ENCODE measurements around the gene PARP16. TPM values are rescaled to one million over a fixed set of nuclear protein-coding genes. Genes with fewer than 3 reads are reported as not detected.
A peak's percentile ranks its signal among the peaks of the same experiment; 100 is the strongest.

The PARP16 gene
- polyA plus RNA-seq, 2 of the 4 experiments (the other 2 are of a cell fraction): 7.5 to 9.8 TPM

GRCh38 chr15:65335278-65336055 lies 48.8 kb upstream of the PARP16 start:
- WGBS (ENCODE audit: missing lambda C conversion rate): 73% methylated on average over 19 of the region's 19 CpGs
- TF ChIP-seq BHLHE40 (IDR thresholded peaks at IDR 0.05; ENCODE audit: low read depth, low read length) (no peak), EHMT2 (IDR thresholded peaks at IDR 0.05; ENCODE audit: low read depth) (no peak), USF2 (IDR thresholded peaks at IDR 0.05) (no peak)
- POLR2A ChIA-PET: no interaction called here
- CTCF ChIA-PET: interaction anchor here (0.8 to 9.2 kb wide), 7 partner anchors 11 to 65 kb away, joined by 3 to 118 read pairs (median 6); no protein-coding TSS in a partner anchor
- H3K4me1 ChIP-seq: no peaks in the 10 kb centered on the region
- ATAC-seq (no peak), FAIRE-seq (no peak), DNase-seq (ENCODE audit: low read depth in 1 of 2, low spot score in 1 of 2) (no peak)
- H3K27ac ChIP-seq: no peak overlapping the region
- no peak overlapping the region for H3K4me3 ChIP-seq
- no peaks in the 10 kb centered on the region for H3K9me3 ChIP-seq
- no peak overlapping the region for H3K4me2 ChIP-seq

DNA sequence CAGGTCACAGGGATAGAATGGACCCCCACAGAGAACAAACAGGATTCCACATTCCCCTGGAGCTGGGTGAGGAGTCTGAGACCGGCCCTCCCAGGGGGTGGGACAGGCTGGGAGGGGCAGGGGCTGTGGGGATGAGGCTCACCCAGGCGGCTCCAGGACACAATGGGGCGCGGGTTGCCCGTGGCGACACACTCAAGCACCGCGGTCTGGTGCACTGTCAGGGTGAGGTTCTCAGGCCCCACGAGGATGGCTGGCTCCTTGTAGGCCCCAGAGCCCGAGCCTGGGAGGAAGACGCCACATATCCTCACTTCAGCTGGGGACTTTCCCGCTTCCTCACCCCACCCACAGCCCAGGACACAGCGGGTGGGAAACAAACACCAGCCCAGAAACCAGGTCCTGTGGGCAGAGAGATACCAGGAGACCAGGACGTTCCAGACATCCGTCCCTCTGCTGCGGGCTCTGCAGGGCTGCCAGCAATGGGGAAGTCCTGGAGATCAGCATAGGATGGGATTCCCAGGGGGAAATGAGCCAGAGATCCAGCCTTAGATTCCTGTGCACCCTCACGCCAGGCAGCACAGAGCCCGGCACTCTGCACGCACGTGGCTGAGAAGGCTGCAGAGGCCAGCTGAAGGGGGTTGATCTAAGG lies 48.0 kb upstream of the PARP16 start:
- no peak overlapping the region for H3K27ac ChIP-seq
- WGBS (ENCODE audit: missing lambda C conversion rate): 69% methylated on average over 20 of the region's 20 CpGs
- ChIA-PET POLR2A (no interaction called here), CTCF (interaction anchor here (0.6 to 9.2 kb wide), 6 partner anchors 12 to 78 kb away, joined by 3 to 118 read pairs (median 4); no protein-coding TSS in a partner anchor)
- ATAC-seq (peak in 1 of 2 experiments; percentile 6; a peak in 1 of 6 replicates), FAIRE-seq (no peak), DNase-seq (ENCODE audit: low read depth in 1 of 2, low spot score in 1 of 2) (no peak)
- H3K4me1 ChIP-seq: no peaks in the 10 kb centered on the region
- no peaks in the 10 kb centered on the region for H3K9me3 ChIP-seq
- TF ChIP-seq POLR2AphosphoS2 (conservative IDR thresholded peaks at IDR 0.05; ENCODE audit: low read length) (no peak), CTCF (IDR thresholded peaks at IDR 0.05) (no peak), EP300 (IDR thresholded peaks at IDR 0.05) (no peak), KDM1A (IDR thresholded peaks at IDR 0.05; ENCODE audit: low read depth) (no peak), HOXB13 (CRISPR knock-in tag; IDR thresholded peaks at IDR 0.05; ENCODE audit: low read depth) (no peak), RFX5 (IDR thresholded peaks at IDR 0.05) (no peak), RCOR1 (IDR thresholded peaks at IDR 0.05; ENCODE audit: low read depth, low read length) (no peak)
- H3K4me2 ChIP-seq: no peak overlapping the region
- H3K4me3 ChIP-seq: no peak overlapping the region

- no peak for FAIRE-seq
- ATAC-seq: no peak
- ChIA-PET POLR2A (no interaction called here), CTCF (interaction anchor here (0.8 to 9.2 kb wide), 4 partner anchors 12 to 68 kb away, joined by 3 to 118 read pairs (median 13); no protein-coding TSS in a partner anchor)
- no peak overlapping the region for H3K4me3 ChIP-seq
- H3K4me1 ChIP-seq: no peaks in the 10 kb centered on the region
- TF ChIP-seq CBX2 (IDR thresholded peaks at IDR 0.05; ENCODE audit: borderline replicate concordance, low read depth): no peak
- no peak for TF ChIP-seq RCOR1 (IDR thresholded peaks at IDR 0.05; ENCODE audit: low read depth, low read length)
- TF ChIP-seq FOSL2 (IDR thresholded peaks at IDR 0.05): no peak
- no peak for TF ChIP-seq FOSL2 (CRISPR knock-in tag; IDR thresholded peaks at IDR 0.05)
- no peak for TF ChIP-seq EHMT2 (IDR thresholded peaks at IDR 0.05; ENCODE audit: low read depth)
- no peak for TF ChIP-seq ZSCAN20 (CRISPR knock-in tag; IDR thresholded peaks at IDR 0.05)
- no peak for TF ChIP-seq JUNB (IDR thresholded peaks at IDR 0.05)
- no peak for TF ChIP-seq BHLHE40 (IDR thresholded peaks at IDR 0.05; ENCODE audit: low read depth, low read length)
- no peak for TF ChIP-seq MYC (IDR thresholded peaks at IDR 0.05; ENCODE audit: borderline replicate concordance, low read length)
- TF ChIP-seq CEBPB (IDR thresholded peaks at IDR 0.05): no peak
- TF ChIP-seq SREBF2 (IDR thresholded peaks at IDR 0.05): no peak
- TF ChIP-seq MAX (IDR thresholded peaks at IDR 0.05): no peak
- 67% methylated on average over 4 of the region's 5 CpGs for WGBS (ENCODE audit: missing lambda C conversion rate)
- no peak for DNase-seq (ENCODE audit: low read depth in 1 of 2, low spot score in 1 of 2)
- no peaks in the 10 kb centered on the region for H3K9me3 ChIP-seq
- H3K4me2 ChIP-seq: no peak overlapping the region
- H3K27ac ChIP-seq: no peak overlapping the region
These were observed 47.2 kb upstream of the PARP16 start for GRCh38 chr15:65333856-65334255.
